A549 (cell line): Measurements from ENCODE around the gene CFAP46.

ENCODE experiments used
- BHLHE40 ChIP-seq: IDR thresholded peaks from 2 replicates; pipeline ENCODE4 v1.6.1; 2012; ENCODE audit warnings: low read depth, low read length, inconsistent platforms
- CEBPB ChIP-seq, 2 experiments: fragments of >200 bp in 1 of 2; sonication (Bioruptor Twin) in 1 of 2; formaldehyde crosslinking in 1 of 2; IDR thresholded peaks; 2 replicates each; pipeline ENCODE4 v1.6.1; 2012 to 2016
- EP300 ChIP-seq, 2 experiments: fragments of >200 bp; sonication (Bioruptor Twin); formaldehyde crosslinking; IDR thresholded peaks; 2 replicates in 1 of 2; 3 replicates in 1 of 2; pipeline ENCODE4 v1.6.1; 2016 to 2017
- ESRRA ChIP-seq: fragments of 150-350 bp; IDR thresholded peaks from 2 replicates; pipeline ENCODE4 v1.6.1; 2014; ENCODE audit warnings: mild to moderate bottlenecking, low read length, borderline replicate concordance
- NR3C1 ChIP-seq: fragments of >200 bp; sonication (Bioruptor Twin); formaldehyde crosslinking; IDR thresholded peaks from 3 replicates; pipeline ENCODE4 v1.6.1; 2017
- POLR2A ChIP-seq: IDR thresholded peaks from 2 replicates; pipeline ENCODE4 v1.6.1; 2012; ENCODE audit warnings: mild to moderate bottlenecking, low read length
- RAD21 ChIP-seq, 2 experiments: fragments of >200 bp in 1 of 2; sonication (Bioruptor Twin) in 1 of 2; formaldehyde crosslinking in 1 of 2; IDR thresholded peaks in 1 of 2; conservative IDR thresholded peaks in 1 of 2; 2 replicates in 1 of 2; 3 replicates in 1 of 2; pipeline ENCODE4 v1.6.1; 2012 to 2018; ENCODE audit warnings: inconsistent platforms in 1 of 2
- REST ChIP-seq: fragments of 200-600 bp; sonication (generic); IDR thresholded peaks from 2 replicates; pipeline ENCODE4 v1.6.1; 2016; ENCODE audit warnings: antibody characterized with exemption, mild to moderate bottlenecking, moderate library complexity
- SREBF2 ChIP-seq: fragments of 450-650 bp; IDR thresholded peaks from 2 replicates; pipeline ENCODE4 v1.6.1; 2014; ENCODE audit warnings: mild to moderate bottlenecking, moderate library complexity
- TF ChIP-seq, protein P1 (sequence below): fragments of >200 bp; sonication (Bioruptor Twin); formaldehyde crosslinking; IDR thresholded peaks from 3 replicates; pipeline ENCODE4 v1.5.1; 2016

GRCh38 chr10:132810141-132810806, 132.1 kb downstream of the CFAP46 start:
- TF ChIP-seq EP300 (IDR thresholded peaks at IDR 0.05) (no peak), NR3C1 (no peak), POLR2A (no peak), REST (no peak), SREBF2 (no peak), CEBPB (IDR thresholded peaks at IDR 0.05) (no peak), ESRRA (no peak), BHLHE40 (no peak), RAD21 (conservative IDR thresholded peaks at IDR 0.05 in 1 of 2, IDR thresholded peaks at IDR 0.05 in 1 of 2) (no peak)
- TF ChIP-seq, protein P1, sequence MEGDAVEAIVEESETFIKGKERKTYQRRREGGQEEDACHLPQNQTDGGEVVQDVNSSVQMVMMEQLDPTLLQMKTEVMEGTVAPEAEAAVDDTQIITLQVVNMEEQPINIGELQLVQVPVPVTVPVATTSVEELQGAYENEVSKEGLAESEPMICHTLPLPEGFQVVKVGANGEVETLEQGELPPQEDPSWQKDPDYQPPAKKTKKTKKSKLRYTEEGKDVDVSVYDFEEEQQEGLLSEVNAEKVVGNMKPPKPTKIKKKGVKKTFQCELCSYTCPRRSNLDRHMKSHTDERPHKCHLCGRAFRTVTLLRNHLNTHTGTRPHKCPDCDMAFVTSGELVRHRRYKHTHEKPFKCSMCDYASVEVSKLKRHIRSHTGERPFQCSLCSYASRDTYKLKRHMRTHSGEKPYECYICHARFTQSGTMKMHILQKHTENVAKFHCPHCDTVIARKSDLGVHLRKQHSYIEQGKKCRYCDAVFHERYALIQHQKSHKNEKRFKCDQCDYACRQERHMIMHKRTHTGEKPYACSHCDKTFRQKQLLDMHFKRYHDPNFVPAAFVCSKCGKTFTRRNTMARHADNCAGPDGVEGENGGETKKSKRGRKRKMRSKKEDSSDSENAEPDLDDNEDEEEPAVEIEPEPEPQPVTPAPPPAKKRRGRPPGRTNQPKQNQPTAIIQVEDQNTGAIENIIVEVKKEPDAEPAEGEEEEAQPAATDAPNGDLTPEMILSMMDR: no peak
